C4-2B (cell line): ENCODE results near the gene VPS13D.
"Not testable (repeated sequence)": the region's sequence is repeated elsewhere in the genome, so short reads cannot be mapped to it uniquely, and the experiment has no call there.

Experiments
- H3K27ac ChIP-seq: fragments of 450-650 bp; 2 replicates; pipeline ENCODE4 v1.5.1; 2017
- ZFX ChIP-seq: fragments of 450-650 bp; IDR thresholded peaks from 2 replicates; pipeline ENCODE4 v1.6.1; 2017
- TF ChIP-seq, protein P1 (sequence below): fragments of 450-650 bp; conservative IDR thresholded peaks from 2 replicates; pipeline ENCODE4 v1.5.1; 2017; ENCODE audit warnings: mild to moderate bottlenecking

VPS13D gene

DNA sequence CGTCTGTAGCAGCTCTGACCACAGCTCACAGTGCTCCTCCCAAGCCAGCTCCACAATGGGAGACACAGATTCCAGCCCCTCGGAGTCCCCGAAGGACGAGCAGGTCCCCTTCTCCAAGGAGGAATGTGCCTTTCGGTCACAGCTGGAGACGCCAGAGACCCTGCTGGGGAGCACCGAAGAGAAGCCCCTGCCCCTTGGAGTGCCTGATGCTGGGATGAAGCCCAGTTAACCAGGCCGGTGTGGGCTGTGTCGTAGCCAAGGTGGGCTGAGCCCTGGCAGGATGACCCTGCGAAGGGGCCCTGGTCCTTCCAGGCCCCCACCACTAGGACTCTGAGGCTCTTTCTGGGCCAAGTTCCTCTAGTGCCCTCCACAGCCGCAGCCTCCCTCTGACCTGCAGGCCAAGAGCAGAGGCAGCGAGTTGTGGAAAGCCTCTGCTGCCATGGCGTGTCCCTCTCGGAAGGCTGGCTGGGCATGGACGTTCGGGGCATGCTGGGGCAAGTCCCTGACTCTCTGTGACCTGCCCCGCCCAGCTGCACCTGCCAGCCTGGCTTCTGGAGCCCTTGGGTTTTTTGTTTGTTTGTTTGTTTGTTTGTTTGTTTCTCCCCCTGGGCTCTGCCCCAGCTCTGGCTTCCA, 22.9 kb upstream of the VPS13D start:
- TF ChIP-seq, protein P1, sequence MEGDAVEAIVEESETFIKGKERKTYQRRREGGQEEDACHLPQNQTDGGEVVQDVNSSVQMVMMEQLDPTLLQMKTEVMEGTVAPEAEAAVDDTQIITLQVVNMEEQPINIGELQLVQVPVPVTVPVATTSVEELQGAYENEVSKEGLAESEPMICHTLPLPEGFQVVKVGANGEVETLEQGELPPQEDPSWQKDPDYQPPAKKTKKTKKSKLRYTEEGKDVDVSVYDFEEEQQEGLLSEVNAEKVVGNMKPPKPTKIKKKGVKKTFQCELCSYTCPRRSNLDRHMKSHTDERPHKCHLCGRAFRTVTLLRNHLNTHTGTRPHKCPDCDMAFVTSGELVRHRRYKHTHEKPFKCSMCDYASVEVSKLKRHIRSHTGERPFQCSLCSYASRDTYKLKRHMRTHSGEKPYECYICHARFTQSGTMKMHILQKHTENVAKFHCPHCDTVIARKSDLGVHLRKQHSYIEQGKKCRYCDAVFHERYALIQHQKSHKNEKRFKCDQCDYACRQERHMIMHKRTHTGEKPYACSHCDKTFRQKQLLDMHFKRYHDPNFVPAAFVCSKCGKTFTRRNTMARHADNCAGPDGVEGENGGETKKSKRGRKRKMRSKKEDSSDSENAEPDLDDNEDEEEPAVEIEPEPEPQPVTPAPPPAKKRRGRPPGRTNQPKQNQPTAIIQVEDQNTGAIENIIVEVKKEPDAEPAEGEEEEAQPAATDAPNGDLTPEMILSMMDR, result no peak
- TF ChIP-seq ZFX, result no peak
- H3K27ac ChIP-seq, result no peak overlapping the region

DNA sequence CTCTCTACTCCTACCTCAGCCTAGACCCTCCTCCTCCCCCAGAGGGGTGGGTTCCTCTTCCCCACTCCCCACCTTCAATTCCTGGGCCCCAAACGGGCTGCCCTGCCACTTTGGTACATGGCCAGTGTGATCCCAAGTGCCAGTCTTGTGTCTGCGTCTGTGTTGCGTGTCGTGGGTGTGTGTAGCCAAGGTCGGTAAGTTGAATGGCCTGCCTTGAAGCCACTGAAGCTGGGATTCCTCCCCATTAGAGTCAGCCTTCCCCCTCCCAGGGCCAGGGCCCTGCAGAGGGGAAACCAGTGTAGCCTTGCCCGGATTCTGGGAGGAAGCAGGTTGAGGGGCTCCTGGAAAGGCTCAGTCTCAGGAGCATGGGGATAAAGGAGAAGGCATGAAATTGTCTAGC, 21.6 kb upstream of the VPS13D start:
- H3K27ac ChIP-seq, result no peak overlapping the region
- TF ChIP-seq ZFX, result no peak
- TF ChIP-seq, protein P1, result no peak

DNA sequence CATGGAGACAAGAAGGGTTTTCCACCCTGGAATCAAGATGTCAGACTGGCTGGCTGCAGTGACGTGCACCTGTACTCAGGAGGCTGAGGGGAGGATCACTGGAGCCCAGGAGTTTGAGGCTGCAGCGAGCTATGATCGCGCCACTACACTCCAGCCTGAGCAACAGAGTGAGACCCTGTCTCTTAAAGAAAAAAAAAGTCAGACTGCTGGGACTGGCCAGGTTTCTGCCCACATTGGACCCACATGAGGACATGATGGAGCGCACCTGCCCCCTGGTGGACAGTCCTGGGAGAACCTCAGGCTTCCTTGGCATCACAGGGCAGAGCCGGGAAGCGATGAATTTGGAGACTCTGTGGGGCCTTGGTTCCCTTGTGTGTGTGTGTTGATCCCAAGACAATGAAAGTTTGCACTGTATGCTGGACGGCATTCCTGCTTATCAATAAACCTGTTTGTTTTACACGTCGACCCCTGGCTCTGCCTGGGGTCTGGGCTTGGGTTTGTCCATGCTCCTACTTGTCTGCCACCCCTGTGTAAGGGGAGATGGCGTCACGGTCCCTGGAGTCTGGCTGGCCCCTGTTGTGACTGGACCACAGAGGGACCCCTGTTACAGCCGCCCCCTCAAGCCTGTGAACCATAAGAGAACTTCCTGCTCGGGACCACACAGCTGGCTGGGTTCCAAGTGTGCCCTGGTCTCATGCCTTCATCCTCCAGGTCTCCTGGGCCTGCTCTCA, 20.9 kb upstream of the VPS13D start:
- H3K27ac ChIP-seq, result no peak overlapping the region
- no peak for TF ChIP-seq ZFX
- TF ChIP-seq, protein P1, result peak; percentile 93

DNA sequence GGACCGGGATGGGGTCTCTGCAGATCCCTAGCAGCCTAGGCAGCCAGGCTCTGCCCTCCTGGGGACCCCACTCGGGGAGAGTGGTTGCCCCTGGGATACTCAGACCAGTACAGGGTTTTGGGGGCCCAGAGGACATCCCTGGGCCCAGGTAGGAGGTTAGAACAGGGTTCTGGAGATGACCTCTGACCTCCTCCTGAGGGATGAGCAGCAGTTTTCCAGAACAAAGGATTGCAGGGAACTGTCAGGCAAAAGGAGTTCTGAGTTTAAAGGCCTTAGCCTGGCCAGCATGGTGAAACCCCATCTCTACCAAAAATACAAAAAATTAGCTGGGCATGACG, 20.4 kb upstream of the VPS13D start:
- TF ChIP-seq, protein P1, result no peak
- TF ChIP-seq ZFX, result no peak
- no peak overlapping the region for H3K27ac ChIP-seq

DNA sequence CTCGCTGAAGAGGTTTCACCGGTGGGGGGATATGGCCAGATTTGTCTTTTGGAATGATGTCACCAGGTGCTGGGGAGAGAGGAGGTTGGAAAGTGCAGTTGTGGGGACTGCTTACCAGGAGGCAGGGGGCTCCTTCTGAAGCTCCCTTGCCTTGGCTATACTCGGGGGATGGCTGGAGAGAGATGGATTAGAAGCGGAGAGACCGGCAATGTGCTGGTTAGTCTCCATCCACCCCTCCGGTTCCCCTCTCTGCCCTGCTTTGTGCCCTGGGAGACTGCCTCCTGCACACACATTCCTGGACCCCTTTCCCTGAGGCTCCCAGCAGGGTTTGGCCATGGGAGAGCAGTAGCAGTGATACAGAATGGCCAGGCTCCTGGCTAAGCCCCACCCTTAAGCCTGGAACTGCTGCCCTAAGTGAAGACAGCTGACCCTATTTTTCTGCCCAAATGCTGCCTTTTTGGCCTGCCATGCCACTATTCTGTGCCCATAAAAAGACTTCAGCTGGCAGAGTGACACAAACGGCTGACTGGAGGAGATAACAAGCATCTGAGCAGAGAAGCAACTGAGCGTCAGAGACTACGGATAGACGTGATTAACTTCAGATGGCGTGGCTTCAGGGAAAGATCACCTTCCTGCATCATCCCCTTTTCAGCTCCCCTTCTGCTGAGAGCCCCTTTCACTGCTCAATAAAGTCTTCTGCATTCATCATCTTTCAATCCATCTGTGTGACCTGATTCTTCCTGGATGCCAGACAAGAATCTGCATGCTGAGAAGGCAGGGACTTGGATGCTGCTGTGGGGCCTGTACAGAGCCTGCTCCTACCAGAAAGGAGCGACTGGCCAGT, 14.5 kb upstream of the VPS13D start:
- TF ChIP-seq, protein P1, result no peak
- TF ChIP-seq ZFX, result no peak

DNA sequence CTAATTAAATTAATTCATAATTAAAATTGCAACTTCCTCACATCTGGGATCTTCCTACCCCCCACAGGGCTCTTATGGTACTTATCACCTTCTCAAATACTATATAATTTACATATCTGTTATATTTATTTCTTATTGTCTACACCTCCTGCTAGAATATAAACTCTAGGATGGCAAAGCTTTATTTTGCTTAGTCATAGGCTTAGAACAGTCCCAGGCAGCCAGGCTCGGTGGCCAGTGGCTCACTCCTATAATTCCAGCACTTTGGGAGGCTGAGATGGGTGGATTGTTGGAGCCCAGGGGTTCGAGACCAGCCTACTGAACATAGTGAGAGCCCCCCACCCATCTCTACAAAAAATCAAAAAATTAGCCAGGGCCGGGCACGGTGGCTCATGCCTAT, 10.0 kb upstream of the VPS13D start:
- TF ChIP-seq, protein P1, result no peak
- TF ChIP-seq ZFX, result no peak
- H3K27ac ChIP-seq, result no peak overlapping the region

More for the DNA sequence above, 14.5 kb upstream of the VPS13D start:
- H3K27ac ChIP-seq, result no peak overlapping the region

DNA sequence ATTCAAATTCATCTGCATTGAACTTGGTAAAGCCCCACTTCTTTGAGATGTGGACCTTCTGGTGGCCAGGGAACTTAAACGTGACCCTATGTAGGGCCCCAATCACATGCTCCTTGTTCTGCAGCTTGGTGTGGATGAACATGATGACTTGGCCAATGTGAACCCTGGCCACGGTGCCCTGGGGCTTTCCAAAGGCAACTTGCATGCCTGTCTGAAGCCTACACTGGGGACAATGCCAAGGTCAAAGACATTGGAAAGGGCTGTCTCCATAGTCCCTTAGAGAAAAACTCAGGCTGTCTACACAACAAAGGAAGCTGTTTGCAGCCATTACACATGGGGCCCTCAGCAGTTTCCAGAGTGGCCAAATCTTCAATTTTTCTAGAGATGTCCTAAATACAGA, 8.9 kb upstream of the VPS13D start:
- no peak overlapping the region for H3K27ac ChIP-seq
- TF ChIP-seq, protein P1, result no peak
- TF ChIP-seq ZFX, result no peak

DNA sequence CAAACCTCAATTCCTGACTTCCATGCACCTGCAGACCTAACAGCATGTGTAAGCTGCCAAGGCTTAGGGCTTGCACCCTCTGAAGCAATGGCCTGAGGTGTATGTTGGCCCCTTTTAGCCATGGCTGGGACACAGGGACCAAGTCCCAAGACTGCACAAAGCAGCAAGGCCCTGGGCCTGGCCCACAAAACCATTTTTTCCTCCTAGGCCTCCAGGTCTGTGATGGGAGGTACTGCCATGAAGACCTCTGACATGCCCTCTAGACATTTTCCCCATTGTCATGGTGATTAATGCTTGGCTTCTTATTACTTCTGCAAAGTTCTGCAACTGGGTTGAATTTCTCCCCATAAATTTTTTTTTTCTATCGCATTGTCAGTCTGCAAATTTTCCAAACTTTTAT, 7.1 kb upstream of the VPS13D start:
- H3K27ac ChIP-seq, result not testable (repeated sequence)

DNA sequence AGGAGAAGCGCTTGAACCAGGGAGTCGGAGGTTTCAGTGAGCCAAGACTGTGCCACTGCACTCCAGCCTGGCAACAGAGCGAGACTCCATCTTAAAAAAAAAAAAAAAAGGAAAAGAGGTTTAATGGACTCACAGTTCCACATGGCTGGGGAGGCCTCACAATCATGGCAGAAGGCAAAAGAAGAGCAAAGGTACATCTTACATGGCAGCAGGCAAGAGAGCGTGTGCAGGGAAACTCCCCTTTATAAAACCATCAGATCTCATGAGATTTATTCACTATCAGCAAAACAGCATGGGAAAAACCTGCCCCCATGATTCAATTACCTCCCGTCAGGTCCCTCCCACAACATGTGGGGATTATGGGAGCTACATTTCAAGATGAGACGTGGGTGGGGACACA, 5.7 kb upstream of the VPS13D start:
- H3K27ac ChIP-seq, result not testable (repeated sequence)
